ENCODE results near the gene INPP1. TPM values are rescaled to one million over a fixed set of nuclear protein-coding genes. Genes with fewer than 3 reads are reported as not detected.

The INPP1 gene
- total and polyA plus RNA-seq, 2 of the 8 experiments (the other 6 are each of a cell fraction or from before 2014, with no cell fraction given), result 0.88 to 3.0 TPM

- TF ChIP-seq JUND (IDR thresholded peaks at IDR 0.05; ENCODE audit: low read length) (no peak), PHF8 (conservative IDR thresholded peaks at IDR 0.05; ENCODE audit: low read depth, low read length) (0 out of 2 replicates have a peak, but pooled peaks have one; percentile 5), HDAC6 (IDR thresholded peaks at IDR 0.05; ENCODE audit: low read depth, low read length) (no peak), CTCF (IDR thresholded peaks at IDR 0.05; ENCODE audit: control extremely low read depth in 1 of 3, insufficient read depth in 1 of 3, low read depth in 1 of 3, low read length in 3 of 3) (peak; percentile 46 to 56 (median 51)), EP300 (IDR thresholded peaks at IDR 0.05; ENCODE audit: borderline replicate concordance in 1 of 2, low read depth in 2 of 2, low read length in 2 of 2) (no peak), GABPA (IDR thresholded peaks at IDR 0.05; ENCODE audit: borderline replicate concordance, insufficient read depth, low read length) (no peak), CBX8 (IDR thresholded peaks at IDR 0.05; ENCODE audit: borderline replicate concordance, low read depth, low read length) (no peak), MAX (IDR thresholded peaks at IDR 0.05) (no peak), BCL11A (IDR thresholded peaks at IDR 0.05; ENCODE audit: low read depth in 2 of 2, low read length in 2 of 2) (no peak), CREB1 (IDR thresholded peaks at IDR 0.05) (no peak)
Observed at GRCh38 chr2:190344276-190344827, 963 bp downstream of the INPP1 start (continued).

Data from H1 (cell line).